Measurements from ENCODE around the gene HOXB2. TPM values are rescaled to one million over a fixed set of nuclear protein-coding genes. Genes with fewer than 3 reads are reported as not detected.

The HOXB2 gene
- total and polyA plus RNA-seq, 9 of the 15 experiments (the other 6 are each of a cell fraction or from before 2014, with no cell fraction given): 2.1 to 97.7 (median 21.2) TPM

DNA sequence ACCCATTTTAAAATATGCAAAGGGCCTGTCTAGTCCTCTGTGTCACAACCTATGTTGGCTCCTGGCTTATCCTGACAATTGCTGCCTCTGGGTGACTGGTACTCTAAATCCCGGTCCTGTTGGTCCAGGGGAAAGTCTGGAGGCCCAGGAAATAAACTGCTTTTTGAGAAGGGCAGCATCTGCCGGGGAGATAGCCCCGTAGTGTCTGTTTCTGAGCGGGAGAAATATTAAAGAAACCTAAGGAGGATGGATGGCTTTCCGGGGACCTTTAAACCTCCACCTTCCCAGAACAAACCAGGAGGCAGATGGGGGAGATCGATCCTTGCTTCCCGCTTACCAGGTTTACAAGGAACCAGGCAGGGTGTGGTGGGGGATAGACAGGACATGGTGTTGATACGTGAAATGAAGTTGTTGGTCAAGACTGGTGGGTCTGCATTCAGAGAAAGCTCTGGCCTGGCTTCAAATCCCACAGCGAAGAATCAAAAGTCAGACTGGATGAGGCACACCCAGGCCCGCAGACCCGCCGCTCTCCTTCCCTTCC lies 3.8 kb downstream of the HOXB2 start (continued):
- TF ChIP-seq ZNF830 (CRISPR knock-in tag; IDR thresholded peaks at IDR 0.05) (no peak), TBL1XR1 (IDR thresholded peaks at IDR 0.05; ENCODE audit: low read length in 2 of 2) (no peak), CREBBP (IDR thresholded peaks at IDR 0.05; ENCODE audit: low read depth, low read length) (no peak), MTA2 (IDR thresholded peaks at IDR 0.05; ENCODE audit: low read depth) (no peak), SMARCB1 (IDR thresholded peaks at IDR 0.05; ENCODE audit: insufficient read length, low read depth) (no peak), PRPF4 (IDR thresholded peaks at IDR 0.05; ENCODE audit: insufficient read depth, low read depth, low read length, poor library complexity, severe bottlenecking) (no peak), ZNF12 (CRISPR knock-in tag; IDR thresholded peaks at IDR 0.05) (no peak), POLR2B (IDR thresholded peaks at IDR 0.05; ENCODE audit: low read depth, partially characterized antibody) (peak; percentile 5), FOS (IDR thresholded peaks at IDR 0.05; ENCODE audit: extremely low read depth, insufficient read length) (no peak), NR3C1 (CRISPR knock-in tag; IDR thresholded peaks at IDR 0.05) (no peak), ZNF707 (CRISPR knock-in tag; conservative IDR thresholded peaks at IDR 0.05) (no peak), HSF4 (CRISPR knock-in tag; IDR thresholded peaks at IDR 0.05; ENCODE audit: borderline replicate concordance) (no peak), NRF1 (conservative IDR thresholded peaks at IDR 0.05 in 1 of 2, IDR thresholded peaks at IDR 0.05 in 1 of 2) (no peak)
- TF ChIP-seq, protein P1, sequence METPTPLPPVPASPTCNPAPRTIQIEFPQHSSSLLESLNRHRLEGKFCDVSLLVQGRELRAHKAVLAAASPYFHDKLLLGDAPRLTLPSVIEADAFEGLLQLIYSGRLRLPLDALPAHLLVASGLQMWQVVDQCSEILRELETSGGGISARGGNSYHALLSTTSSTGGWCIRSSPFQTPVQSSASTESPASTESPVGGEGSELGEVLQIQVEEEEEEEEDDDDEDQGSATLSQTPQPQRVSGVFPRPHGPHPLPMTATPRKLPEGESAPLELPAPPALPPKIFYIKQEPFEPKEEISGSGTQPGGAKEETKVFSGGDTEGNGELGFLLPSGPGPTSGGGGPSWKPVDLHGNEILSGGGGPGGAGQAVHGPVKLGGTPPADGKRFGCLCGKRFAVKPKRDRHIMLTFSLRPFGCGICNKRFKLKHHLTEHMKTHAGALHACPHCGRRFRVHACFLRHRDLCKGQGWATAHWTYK (CRISPR knock-in tag; IDR thresholded peaks at IDR 0.05): no peak
- TF ChIP-seq, protein P2, sequence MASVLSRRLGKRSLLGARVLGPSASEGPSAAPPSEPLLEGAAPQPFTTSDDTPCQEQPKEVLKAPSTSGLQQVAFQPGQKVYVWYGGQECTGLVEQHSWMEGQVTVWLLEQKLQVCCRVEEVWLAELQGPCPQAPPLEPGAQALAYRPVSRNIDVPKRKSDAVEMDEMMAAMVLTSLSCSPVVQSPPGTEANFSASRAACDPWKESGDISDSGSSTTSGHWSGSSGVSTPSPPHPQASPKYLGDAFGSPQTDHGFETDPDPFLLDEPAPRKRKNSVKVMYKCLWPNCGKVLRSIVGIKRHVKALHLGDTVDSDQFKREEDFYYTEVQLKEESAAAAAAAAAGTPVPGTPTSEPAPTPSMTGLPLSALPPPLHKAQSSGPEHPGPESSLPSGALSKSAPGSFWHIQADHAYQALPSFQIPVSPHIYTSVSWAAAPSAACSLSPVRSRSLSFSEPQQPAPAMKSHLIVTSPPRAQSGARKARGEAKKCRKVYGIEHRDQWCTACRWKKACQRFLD (CRISPR knock-in tag; IDR thresholded peaks at IDR 0.05): no peak
- TF ChIP-seq, protein P3, sequence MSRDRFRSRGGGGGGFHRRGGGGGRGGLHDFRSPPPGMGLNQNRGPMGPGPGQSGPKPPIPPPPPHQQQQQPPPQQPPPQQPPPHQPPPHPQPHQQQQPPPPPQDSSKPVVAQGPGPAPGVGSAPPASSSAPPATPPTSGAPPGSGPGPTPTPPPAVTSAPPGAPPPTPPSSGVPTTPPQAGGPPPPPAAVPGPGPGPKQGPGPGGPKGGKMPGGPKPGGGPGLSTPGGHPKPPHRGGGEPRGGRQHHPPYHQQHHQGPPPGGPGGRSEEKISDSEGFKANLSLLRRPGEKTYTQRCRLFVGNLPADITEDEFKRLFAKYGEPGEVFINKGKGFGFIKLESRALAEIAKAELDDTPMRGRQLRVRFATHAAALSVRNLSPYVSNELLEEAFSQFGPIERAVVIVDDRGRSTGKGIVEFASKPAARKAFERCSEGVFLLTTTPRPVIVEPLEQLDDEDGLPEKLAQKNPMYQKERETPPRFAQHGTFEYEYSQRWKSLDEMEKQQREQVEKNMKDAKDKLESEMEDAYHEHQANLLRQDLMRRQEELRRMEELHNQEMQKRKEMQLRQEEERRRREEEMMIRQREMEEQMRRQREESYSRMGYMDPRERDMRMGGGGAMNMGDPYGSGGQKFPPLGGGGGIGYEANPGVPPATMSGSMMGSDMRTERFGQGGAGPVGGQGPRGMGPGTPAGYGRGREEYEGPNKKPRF (IDR thresholded peaks at IDR 0.05; ENCODE audit: low read depth, low read length): no peak
- TF ChIP-seq, protein P4, sequence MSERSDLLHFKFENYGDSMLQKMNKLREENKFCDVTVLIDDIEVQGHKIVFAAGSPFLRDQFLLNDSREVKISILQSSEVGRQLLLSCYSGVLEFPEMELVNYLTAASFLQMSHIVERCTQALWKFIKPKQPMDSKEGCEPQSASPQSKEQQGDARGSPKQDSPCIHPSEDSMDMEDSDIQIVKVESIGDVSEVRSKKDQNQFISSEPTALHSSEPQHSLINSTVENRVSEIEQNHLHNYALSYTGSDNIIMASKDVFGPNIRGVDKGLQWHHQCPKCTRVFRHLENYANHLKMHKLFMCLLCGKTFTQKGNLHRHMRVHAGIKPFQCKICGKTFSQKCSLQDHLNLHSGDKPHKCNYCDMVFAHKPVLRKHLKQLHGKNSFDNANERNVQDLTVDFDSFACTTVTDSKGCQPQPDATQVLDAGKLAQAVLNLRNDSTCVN (CRISPR knock-in tag; IDR thresholded peaks at IDR 0.05): no peak
- TF ChIP-seq, protein P5, sequence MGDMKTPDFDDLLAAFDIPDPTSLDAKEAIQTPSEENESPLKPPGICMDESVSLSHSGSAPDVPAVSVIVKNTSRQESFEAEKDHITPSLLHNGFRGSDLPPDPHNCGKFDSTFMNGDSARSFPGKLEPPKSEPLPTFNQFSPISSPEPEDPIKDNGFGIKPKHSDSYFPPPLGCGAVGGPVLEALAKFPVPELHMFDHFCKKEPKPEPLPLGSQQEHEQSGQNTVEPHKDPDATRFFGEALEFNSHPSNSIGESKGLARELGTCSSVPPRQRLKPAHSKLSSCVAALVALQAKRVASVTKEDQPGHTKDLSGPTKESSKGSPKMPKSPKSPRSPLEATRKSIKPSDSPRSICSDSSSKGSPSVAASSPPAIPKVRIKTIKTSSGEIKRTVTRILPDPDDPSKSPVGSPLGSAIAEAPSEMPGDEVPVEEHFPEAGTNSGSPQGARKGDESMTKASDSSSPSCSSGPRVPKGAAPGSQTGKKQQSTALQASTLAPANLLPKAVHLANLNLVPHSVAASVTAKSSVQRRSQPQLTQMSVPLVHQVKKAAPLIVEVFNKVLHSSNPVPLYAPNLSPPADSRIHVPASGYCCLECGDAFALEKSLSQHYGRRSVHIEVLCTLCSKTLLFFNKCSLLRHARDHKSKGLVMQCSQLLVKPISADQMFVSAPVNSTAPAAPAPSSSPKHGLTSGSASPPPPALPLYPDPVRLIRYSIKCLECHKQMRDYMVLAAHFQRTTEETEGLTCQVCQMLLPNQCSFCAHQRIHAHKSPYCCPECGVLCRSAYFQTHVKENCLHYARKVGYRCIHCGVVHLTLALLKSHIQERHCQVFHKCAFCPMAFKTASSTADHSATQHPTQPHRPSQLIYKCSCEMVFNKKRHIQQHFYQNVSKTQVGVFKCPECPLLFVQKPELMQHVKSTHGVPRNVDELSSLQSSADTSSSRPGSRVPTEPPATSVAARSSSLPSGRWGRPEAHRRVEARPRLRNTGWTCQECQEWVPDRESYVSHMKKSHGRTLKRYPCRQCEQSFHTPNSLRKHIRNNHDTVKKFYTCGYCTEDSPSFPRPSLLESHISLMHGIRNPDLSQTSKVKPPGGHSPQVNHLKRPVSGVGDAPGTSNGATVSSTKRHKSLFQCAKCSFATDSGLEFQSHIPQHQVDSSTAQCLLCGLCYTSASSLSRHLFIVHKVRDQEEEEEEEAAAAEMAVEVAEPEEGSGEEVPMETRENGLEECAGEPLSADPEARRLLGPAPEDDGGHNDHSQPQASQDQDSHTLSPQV (IDR thresholded peaks at IDR 0.05): no peak
